GM06990 (cell line): Measurements from ENCODE around the gene CHN2.

Experiments
- DNase-seq: peaks from one replicate; pipeline ENCODE4 v3.0.0-alpha.2; 2011; ENCODE audit not compliant: insufficient read length; ENCODE audit errors: extremely low read depth
- H3K27me3 ChIP-seq: replicated peaks from 2 replicates; pipeline ENCODE4 v1.6.0; 2011; ENCODE audit warnings: low read length; ENCODE audit not compliant: control insufficient read depth, insufficient read depth
- H3K36me3 ChIP-seq: 2 replicates; pipeline ENCODE4 v1.5.1; 2011; ENCODE audit warnings: low read length; ENCODE audit not compliant: control insufficient read depth, insufficient read depth
- H3K4me3 ChIP-seq: replicated peaks from 2 replicates; pipeline ENCODE4 v1.5.1; 2011; ENCODE audit warnings: low read depth, mild to moderate bottlenecking, control low read depth, low read length
- TF ChIP-seq, protein P1 (sequence below): IDR thresholded peaks from 2 replicates; pipeline ENCODE4 v1.5.1; 2011; ENCODE audit warnings: low read length, control low read depth, mild to moderate bottlenecking, inconsistent platforms; ENCODE audit not compliant: insufficient read depth, poor library complexity, severe bottlenecking

CHN2 gene

DNA sequence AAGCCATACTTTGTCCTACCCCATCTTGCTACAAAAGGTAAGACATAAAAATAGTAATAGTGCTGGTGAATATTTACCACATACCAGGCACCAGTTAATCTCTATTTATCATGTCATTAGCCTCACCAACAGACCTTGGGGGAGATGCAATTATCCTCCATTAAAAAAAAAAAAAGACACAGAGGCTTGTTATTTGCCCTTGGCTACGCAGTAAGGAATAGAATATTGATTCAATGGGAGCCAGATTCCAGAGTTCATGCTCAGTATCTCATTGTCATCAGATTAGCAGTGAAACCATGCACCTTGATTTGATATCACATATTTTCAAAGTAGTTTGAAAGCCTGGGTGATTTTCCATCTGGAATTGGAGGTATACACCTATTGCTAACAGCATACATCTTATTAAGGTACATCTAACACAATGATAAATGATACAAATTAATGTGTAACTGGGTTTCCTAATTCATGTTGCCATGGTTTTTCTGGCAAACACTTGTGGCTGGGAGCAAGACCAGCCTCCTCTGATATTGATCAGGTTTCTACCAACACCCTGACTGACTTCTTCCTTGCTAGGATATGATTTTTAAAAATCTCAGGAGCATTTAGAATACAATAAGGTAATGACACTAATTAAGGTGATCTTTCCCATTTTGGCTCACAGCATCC, 301.9 kb downstream of the CHN2 start:
- DNase-seq: no peak
- H3K27me3 ChIP-seq: no peaks in the 10 kb centered on the region
- H3K36me3 ChIP-seq: no peaks in the 10 kb centered on the region
- no peak overlapping the region for H3K4me3 ChIP-seq
- TF ChIP-seq, protein P1, sequence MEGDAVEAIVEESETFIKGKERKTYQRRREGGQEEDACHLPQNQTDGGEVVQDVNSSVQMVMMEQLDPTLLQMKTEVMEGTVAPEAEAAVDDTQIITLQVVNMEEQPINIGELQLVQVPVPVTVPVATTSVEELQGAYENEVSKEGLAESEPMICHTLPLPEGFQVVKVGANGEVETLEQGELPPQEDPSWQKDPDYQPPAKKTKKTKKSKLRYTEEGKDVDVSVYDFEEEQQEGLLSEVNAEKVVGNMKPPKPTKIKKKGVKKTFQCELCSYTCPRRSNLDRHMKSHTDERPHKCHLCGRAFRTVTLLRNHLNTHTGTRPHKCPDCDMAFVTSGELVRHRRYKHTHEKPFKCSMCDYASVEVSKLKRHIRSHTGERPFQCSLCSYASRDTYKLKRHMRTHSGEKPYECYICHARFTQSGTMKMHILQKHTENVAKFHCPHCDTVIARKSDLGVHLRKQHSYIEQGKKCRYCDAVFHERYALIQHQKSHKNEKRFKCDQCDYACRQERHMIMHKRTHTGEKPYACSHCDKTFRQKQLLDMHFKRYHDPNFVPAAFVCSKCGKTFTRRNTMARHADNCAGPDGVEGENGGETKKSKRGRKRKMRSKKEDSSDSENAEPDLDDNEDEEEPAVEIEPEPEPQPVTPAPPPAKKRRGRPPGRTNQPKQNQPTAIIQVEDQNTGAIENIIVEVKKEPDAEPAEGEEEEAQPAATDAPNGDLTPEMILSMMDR: no peak

DNA sequence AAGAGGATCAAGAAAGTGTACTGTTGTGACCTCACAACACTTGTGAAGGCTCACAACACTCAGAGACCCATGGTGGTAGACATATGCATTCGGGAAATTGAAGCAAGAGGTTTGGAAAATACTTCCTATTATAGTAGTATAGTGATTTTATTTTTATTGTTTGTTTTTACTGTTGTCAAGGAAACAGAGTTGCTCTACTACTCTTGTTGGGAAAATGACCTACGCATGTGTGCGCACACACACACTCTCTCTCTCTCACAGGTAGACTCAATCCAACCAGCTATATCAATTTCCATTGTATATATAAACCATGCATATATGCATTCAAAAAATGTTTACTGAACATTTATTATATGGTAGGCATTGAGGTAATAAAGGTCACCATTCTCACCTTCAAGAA, 305.4 kb downstream of the CHN2 start:
- Histone ChIP-seq H3K27me3 (no peaks in the 10 kb centered on the region), H3K36me3 (no peaks in the 10 kb centered on the region), H3K4me3 (no peak overlapping the region)
- DNase-seq: no peak
- TF ChIP-seq, protein P1: no peak

DNA sequence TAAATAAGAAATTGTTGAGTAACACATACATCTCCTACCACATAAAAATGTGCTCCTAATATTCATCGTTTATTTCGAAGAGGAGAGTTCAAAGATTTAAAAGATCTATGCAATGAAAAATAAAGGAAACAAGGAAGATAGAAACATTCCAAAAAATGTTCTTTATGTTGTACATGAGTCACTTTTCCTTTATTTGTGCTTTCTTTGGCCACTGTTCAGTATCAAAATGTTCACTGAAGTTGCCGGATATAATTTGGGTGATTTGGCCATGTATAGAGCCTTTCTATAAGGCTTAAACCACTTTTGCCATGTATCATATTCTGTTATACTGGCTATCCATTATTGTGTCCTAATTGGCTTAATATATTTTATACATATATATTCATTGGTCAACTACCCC, 306.1 kb downstream of the CHN2 start:
- H3K4me3 ChIP-seq: no peak overlapping the region
- TF ChIP-seq, protein P1: no peak
- no peaks in the 10 kb centered on the region; the same call in 1 of the 2 replicates for H3K27me3 ChIP-seq
- DNase-seq: no peak
- H3K36me3 ChIP-seq: no peaks in the 10 kb centered on the region

DNA sequence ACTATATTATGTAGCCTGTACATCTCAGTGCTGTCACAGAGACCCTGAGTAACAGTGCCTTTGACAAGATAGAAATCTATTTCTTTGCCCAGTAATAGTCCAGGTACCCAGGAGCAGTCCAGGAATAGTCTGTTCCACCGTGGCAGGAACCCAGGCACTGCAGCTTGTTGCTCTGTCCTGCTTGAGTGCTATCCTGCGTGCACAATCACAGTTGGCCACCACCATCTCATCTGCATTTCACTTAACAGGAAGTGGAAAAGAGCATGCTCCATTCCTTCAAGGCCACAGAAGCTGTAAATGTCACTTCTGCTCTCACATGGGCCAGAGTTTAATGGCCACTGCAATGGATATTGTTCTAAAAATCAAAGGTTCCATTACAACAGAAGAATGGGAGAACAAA, 307.6 kb downstream of the CHN2 start:
- TF ChIP-seq, protein P1: no peak
- Histone ChIP-seq H3K36me3 (no peaks in the 10 kb centered on the region), H3K27me3 (no peaks in the 10 kb centered on the region; the same call in 1 of the 2 replicates), H3K4me3 (no peak overlapping the region)
- no peak for DNase-seq

DNA sequence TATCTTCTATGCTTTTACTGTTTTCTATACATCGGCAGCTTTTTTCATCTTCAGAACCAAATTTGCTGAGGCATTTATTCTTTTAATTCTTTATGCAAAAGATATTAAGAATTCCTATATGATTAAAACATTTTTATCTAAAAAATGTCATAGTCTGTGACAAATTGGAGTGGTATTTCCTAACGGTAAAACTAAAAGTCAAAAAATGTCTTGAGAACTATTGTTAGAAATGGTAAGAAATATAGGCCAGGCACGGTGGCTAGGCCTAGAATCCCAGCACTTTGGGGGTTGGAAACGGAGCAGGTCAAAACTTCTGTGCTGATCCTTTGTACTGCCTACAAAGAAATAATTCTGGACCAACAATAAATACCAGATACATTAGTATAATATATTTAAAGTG, 311.4 kb downstream of the CHN2 start:
- H3K27me3 ChIP-seq: no peaks in the 10 kb centered on the region; the same call in 1 of the 2 replicates
- TF ChIP-seq, protein P1: no peak
- H3K36me3 ChIP-seq: no peaks in the 10 kb centered on the region
- DNase-seq: no peak
- no peak overlapping the region for H3K4me3 ChIP-seq

DNA sequence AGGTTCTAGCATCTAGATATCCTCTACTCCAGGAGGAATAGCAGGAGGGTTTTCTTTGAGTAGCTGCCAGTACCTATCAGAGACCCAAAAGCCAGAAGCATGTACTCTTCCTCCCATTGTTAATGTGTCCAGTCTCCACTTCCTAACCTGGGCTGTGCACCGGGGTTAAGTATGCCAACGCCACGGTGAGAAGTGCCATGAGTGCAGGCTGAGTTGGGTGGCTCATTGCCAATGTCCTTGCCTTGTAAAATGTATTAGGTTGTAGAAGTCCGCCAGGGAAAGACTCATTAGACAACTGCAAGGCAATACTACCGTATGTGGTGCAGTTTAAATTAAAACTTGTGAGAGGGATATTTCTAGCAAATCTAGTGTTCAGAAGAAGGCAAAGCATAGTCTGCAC, 314.0 kb downstream of the CHN2 start:
- no peaks in the 10 kb centered on the region for H3K36me3 ChIP-seq
- TF ChIP-seq, protein P1: no peak
- H3K4me3 ChIP-seq: no peak overlapping the region
- DNase-seq: no peak
- H3K27me3 ChIP-seq: no peaks in the 10 kb centered on the region; the same call in 1 of the 2 replicates
